HEK293T (cell line): ENCODE results near the gene PPP1R14D.

Experiments used
- ARNT ChIP-seq: fragments of 450-650 bp; IDR thresholded peaks from 2 replicates; pipeline ENCODE4 v1.6.1; 2017; ENCODE audit warnings: mild to moderate bottlenecking
- CTBP1 ChIP-seq: fragments of 450-650 bp; IDR thresholded peaks from 2 replicates; pipeline ENCODE4 v1.6.1; 2016; ENCODE audit warnings: borderline replicate concordance
- FOXM1 ChIP-seq: fragments of 450-650 bp; IDR thresholded peaks from 2 replicates; pipeline ENCODE4 v1.6.1; 2017; ENCODE audit warnings: mild to moderate bottlenecking, borderline replicate concordance
- HDGF ChIP-seq: fragments of 450-650 bp; IDR thresholded peaks from 2 replicates; pipeline ENCODE4 v1.6.1; 2017; ENCODE audit warnings: antibody characterized with exemption, borderline replicate concordance
- SP1 ChIP-seq: fragments of 450-650 bp; IDR thresholded peaks from 2 replicates; pipeline ENCODE4 v1.6.1; 2017

DNA sequence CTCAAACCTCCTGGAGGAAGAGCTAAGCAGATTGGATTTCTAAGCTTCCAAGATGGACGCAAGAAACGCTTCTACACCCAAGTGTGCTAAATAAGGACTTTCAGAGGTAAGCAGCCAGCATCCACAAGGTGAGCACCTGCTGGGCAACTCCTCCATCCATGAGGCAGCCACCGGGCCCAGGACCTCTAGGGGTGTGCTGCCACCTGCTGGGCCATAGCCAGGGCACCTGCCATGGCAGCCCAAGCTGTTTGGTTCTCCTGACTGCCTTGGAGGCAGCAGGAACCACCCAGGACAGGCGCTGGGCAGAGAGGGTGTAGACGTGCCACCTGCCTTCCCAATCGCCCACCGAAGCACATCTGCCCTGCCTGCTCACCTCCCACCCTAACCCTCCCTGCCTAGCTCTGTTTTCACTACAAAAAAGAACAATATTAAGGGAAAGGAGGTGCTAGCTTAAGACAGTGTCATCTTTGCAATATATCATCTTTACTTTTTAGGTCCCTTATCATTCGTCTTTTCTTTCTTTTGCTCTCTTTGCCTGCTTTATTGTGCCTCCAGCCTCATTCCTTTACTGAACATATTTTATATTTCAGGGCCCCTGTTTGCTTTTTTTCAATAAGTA, 45.8 kb downstream of the PPP1R14D start:
- TF ChIP-seq FOXM1 (no peak), SP1 (no peak), ARNT (no peak), CTBP1 (no peak), HDGF (no peak)
